H9 (cell line): ENCODE data around the gene CHRNA4. TPM values are rescaled to one million over a fixed set of nuclear protein-coding genes. Genes with fewer than 3 reads are reported as not detected.
A peak's percentile ranks its signal among the peaks of the same experiment; 100 is the strongest.

Source experiments
- DNase-seq: peaks from one replicate; pipeline ENCODE4 v3.0.0-alpha.2; 2017
- H2AFZ ChIP-seq: one replicate; pipeline ENCODE4 v1.6.1; 2013; ENCODE audit warnings: mild to moderate bottlenecking, low read length, control low read depth, moderate library complexity
- H2AK5ac ChIP-seq: 2 replicates; pipeline ENCODE4 v1.6.1; 2013; ENCODE audit warnings: low read length, control low read depth, mixed read lengths; ENCODE audit not compliant: insufficient read length
- H2BK120ac ChIP-seq: one replicate; pipeline ENCODE4 v1.6.1; 2013; ENCODE audit warnings: low read depth, mild to moderate bottlenecking, low read length, control low read depth, inconsistent platforms; ENCODE audit not compliant: poor library complexity, severe bottlenecking
- H2BK12ac ChIP-seq: 2 replicates; pipeline ENCODE4 v1.6.1; 2013; ENCODE audit warnings: low read length, control low read depth, mixed read lengths, low read depth; ENCODE audit not compliant: insufficient read length
- H2BK15ac ChIP-seq: 2 replicates; pipeline ENCODE4 v1.6.1; 2013; ENCODE audit warnings: low read depth, low read length, control low read depth
- H2BK20ac ChIP-seq: one replicate; pipeline ENCODE4 v1.6.1; 2013; ENCODE audit warnings: low read depth, mild to moderate bottlenecking, low read length, control low read depth, inconsistent platforms; ENCODE audit not compliant: poor library complexity, severe bottlenecking
- H2BK5ac ChIP-seq: 2 replicates; pipeline ENCODE4 v1.6.1; 2013; ENCODE audit warnings: low read length, control low read depth, mixed read lengths; ENCODE audit not compliant: insufficient read length
- H3K14ac ChIP-seq: 2 replicates; pipeline ENCODE4 v1.6.1; 2013; ENCODE audit warnings: low read length, control low read depth; ENCODE audit not compliant: insufficient read depth
- H3K18ac ChIP-seq: 2 replicates; pipeline ENCODE4 v1.6.1; 2013; ENCODE audit warnings: low read depth, mild to moderate bottlenecking, mixed read lengths, low read length, control low read depth; ENCODE audit not compliant: insufficient read length
- H3K23ac ChIP-seq: 2 replicates; pipeline ENCODE4 v1.6.1; 2013; ENCODE audit warnings: low read length, control low read depth, mixed read lengths, low read depth; ENCODE audit not compliant: insufficient read length
- H3K23me2 ChIP-seq: 2 replicates; pipeline ENCODE4 v1.6.1; 2013; ENCODE audit warnings: low read depth, mild to moderate bottlenecking, mixed read lengths, low read length, control low read depth; ENCODE audit not compliant: insufficient read length, poor library complexity, severe bottlenecking
- H3K27ac ChIP-seq: 2 replicates; pipeline ENCODE4 v1.5.1; 2013; ENCODE audit warnings: low read length, control low read depth, mixed read lengths, low read depth; ENCODE audit not compliant: insufficient read length
- H3K27me3 ChIP-seq: 2 replicates; pipeline ENCODE4 v1.6.1; 2013; ENCODE audit warnings: low read length, control low read depth, inconsistent platforms; ENCODE audit not compliant: insufficient read depth
- H3K4ac ChIP-seq: 2 replicates; pipeline ENCODE4 v1.6.1; 2013; ENCODE audit warnings: low read depth, mild to moderate bottlenecking, control low read depth, inconsistent platforms, low read length, moderate library complexity
- H3K4me1 ChIP-seq: 2 replicates; pipeline ENCODE4 v1.6.1; 2013; ENCODE audit warnings: low read length, control low read depth, inconsistent platforms; ENCODE audit not compliant: insufficient read depth
- H3K4me2 ChIP-seq: 2 replicates; pipeline ENCODE4 v1.6.1; 2013; ENCODE audit warnings: low read length, control low read depth, mixed read lengths; ENCODE audit not compliant: insufficient read length, insufficient read depth
- H3K56ac ChIP-seq: 2 replicates; pipeline ENCODE4 v1.6.1; 2013; ENCODE audit warnings: low read depth, mild to moderate bottlenecking, mixed read lengths, low read length, control low read depth; ENCODE audit not compliant: insufficient read length
- H3K79me1 ChIP-seq: 2 replicates; pipeline ENCODE4 v1.6.1; 2013; ENCODE audit warnings: low read depth, mild to moderate bottlenecking, moderate library complexity, low read length, control low read depth, inconsistent platforms; ENCODE audit not compliant: insufficient read depth, poor library complexity, severe bottlenecking
- H3K79me2 ChIP-seq: 2 replicates; pipeline ENCODE4 v1.6.1; 2013; ENCODE audit warnings: low read length, control low read depth, inconsistent platforms; ENCODE audit not compliant: insufficient read depth
- H3K9ac ChIP-seq: 2 replicates; pipeline ENCODE4 v1.6.1; 2013; ENCODE audit warnings: low read length, control low read depth, mixed read lengths; ENCODE audit not compliant: insufficient read length; ENCODE audit errors: extremely low read depth
- H3K9me3 ChIP-seq: one replicate; pipeline ENCODE4 v1.6.1; 2013; ENCODE audit warnings: low read depth, low read length, inconsistent platforms; ENCODE audit not compliant: control insufficient read depth
- H3T11ph ChIP-seq: one replicate; pipeline ENCODE4 v1.6.1; 2013; ENCODE audit warnings: mild to moderate bottlenecking, low read length, control low read depth, inconsistent platforms
- H4K20me1 ChIP-seq: one replicate; pipeline ENCODE4 v1.6.1; 2013; ENCODE audit not compliant: control insufficient read depth, insufficient read length, insufficient read depth
- H4K5ac ChIP-seq: 2 replicates; pipeline ENCODE4 v1.6.1; 2013; ENCODE audit warnings: low read depth, mild to moderate bottlenecking, mixed read lengths, low read length, control low read depth; ENCODE audit not compliant: insufficient read length
- H4K8ac ChIP-seq: replicated peaks from 2 replicates; pipeline ENCODE4 v1.6.1; 2013; ENCODE audit warnings: low read length, control low read depth, mixed read lengths, low read depth; ENCODE audit not compliant: insufficient read length
- H4K91ac ChIP-seq: 2 replicates; pipeline ENCODE4 v1.6.1; 2013; ENCODE audit warnings: low read depth, mild to moderate bottlenecking, moderate library complexity, mixed read lengths, low read length, control low read depth; ENCODE audit not compliant: insufficient read length
- H3K27ac Mint-ChIP-seq, 3 experiments: 2 replicates in 2 of 3; 3 replicates in 1 of 3; pipeline ENCODE4 v1.8.0; 2020 to 2021; ENCODE audit warnings: mixed read lengths in 3 of 3, mild to moderate bottlenecking in 1 of 3, moderate library complexity in 1 of 3
- H3K27me3 Mint-ChIP-seq: 2 replicates; pipeline ENCODE4 v1.8.0; 2021; ENCODE audit warnings: low read depth, mild to moderate bottlenecking, moderate library complexity, mixed read lengths
- H3K36me3 Mint-ChIP-seq, 3 experiments: 2 replicates in 2 of 3; 3 replicates in 1 of 3; pipeline ENCODE4 v1.8.0; 2020 to 2021; ENCODE audit warnings: low read depth in 3 of 3, mixed read lengths in 3 of 3; ENCODE audit not compliant: insufficient read depth in 1 of 3
- H3K4me1 Mint-ChIP-seq, 2 experiments: 2 replicates each; pipeline ENCODE4 v1.8.0; 2020; ENCODE audit warnings: mixed read lengths in 2 of 2
- H3K4me3 Mint-ChIP-seq, 2 experiments: 2 replicates in 1 of 2; 3 replicates in 1 of 2; pipeline ENCODE4 v1.8.0; 2020 to 2021; ENCODE audit warnings: mild to moderate bottlenecking in 2 of 2, mixed read lengths in 2 of 2, moderate library complexity in 1 of 2
- H3K9me3 Mint-ChIP-seq, 2 experiments: 2 replicates in 1 of 2; 3 replicates in 1 of 2; pipeline ENCODE4 v1.8.0; 2020; ENCODE audit warnings: mild to moderate bottlenecking in 2 of 2, mixed read lengths in 2 of 2, moderate library complexity in 1 of 2
- CTCF ChIP-seq: fragments of 200-600 bp; sonication (generic); conservative IDR thresholded peaks from 3 replicates; pipeline ENCODE4 v1.8.0; 2021; ENCODE audit warnings: antibody characterized with exemption, mild to moderate bottlenecking
- WGBS: extraction: QIAGEN DNeasy Blood & Tissue Kit; methylation state at CpG from one replicate; pipeline ENCODE4 v1.1.7; 2013; ENCODE audit warnings: missing lambda C conversion rate, low lambda C conversion rate, mixed read lengths; ENCODE audit not compliant: insufficient read length; ENCODE audit errors: extremely low coverage; 5-methylcytosine and 5-hydroxymethylcytosine counted together
- total RNA-seq: library from RNA; stranded (reverse); gene quantifications from 2 replicates; pipeline ENCODE4 v1.2.1, GENCODE V29; 2021

Gene CHRNA4
- total RNA-seq, 1 experiment from 2014 or later: 2.5 TPM

GRCh38 chr20:63362436-63363009 is 1.4 kb upstream of the CHRNA4 start:
- H4K8ac ChIP-seq: no peak overlapping the region
- H2AK5ac ChIP-seq: no peak overlapping the region
- no peak overlapping the region for H3T11ph ChIP-seq
- H2BK120ac ChIP-seq: no peak overlapping the region
- no peak overlapping the region for H2BK12ac ChIP-seq
- H3K23ac ChIP-seq: no peak overlapping the region
- Mint-ChIP-seq H3K27ac (peak overlapping the region in 1 of 3 experiments; percentile 36; a peak in 1 of 7 replicates), H3K9me3 (no peaks in the 10 kb centered on the region; a peak in 1 of 5 replicates), H3K27me3 (peaks cover 38% of the 10 kb centered on the region), H3K4me1 (peaks cover 13 to 31% of the 10 kb centered on the region in 2 experiments), H3K36me3 (no peaks in the 10 kb centered on the region), H3K4me3 (peak overlapping the region; percentile 24 to 54; a peak in 3 of 5 replicates)
- H2AFZ ChIP-seq: no peak overlapping the region
- no peak overlapping the region for H2BK15ac ChIP-seq
- no peak overlapping the region for H2BK5ac ChIP-seq
- no peak overlapping the region for H3K27ac ChIP-seq
- H4K20me1 ChIP-seq: no peaks in the 10 kb centered on the region
- H3K4me2 ChIP-seq: no peak overlapping the region
- H3K14ac ChIP-seq: no peak overlapping the region; the same call in 1 of the 2 replicates
- no peak overlapping the region for H3K18ac ChIP-seq
- no peak overlapping the region for H4K5ac ChIP-seq
- H3K56ac ChIP-seq: no peak overlapping the region
- H3K79me1 ChIP-seq: no peaks in the 10 kb centered on the region
- DNase-seq: no peak
- no peak overlapping the region for H3K4ac ChIP-seq
- no peaks in the 10 kb centered on the region; the same call in 1 of the 2 replicates for H3K4me1 ChIP-seq
- peaks cover 6% of the 10 kb centered on the region for H3K23me2 ChIP-seq
- H2BK20ac ChIP-seq: no peak overlapping the region
- no peaks in the 10 kb centered on the region for H3K9me3 ChIP-seq
- no peaks in the 10 kb centered on the region for H3K79me2 ChIP-seq
- no peak overlapping the region for H3K9ac ChIP-seq
- WGBS: no CpG with 5 or more reads among the region's 16 CpGs
- H4K91ac ChIP-seq: no peak overlapping the region
- no peaks in the 10 kb centered on the region; the same call in 1 of the 2 replicates for H3K27me3 ChIP-seq
- no peak; the same call in 2 of the 3 replicates for TF ChIP-seq CTCF
